ENCODE results near the gene SRCAP. TPM values are rescaled to one million over a fixed set of nuclear protein-coding genes. Genes with fewer than 3 reads are reported as not detected.
"Not testable (repeated sequence)": the region's sequence is repeated elsewhere in the genome, so short reads cannot be mapped to it uniquely, and the experiment has no call there.

SRCAP gene
- total and polyA plus RNA-seq, 7 donors: 2.4 to 39.1 (median 14.3) TPM

GRCh38 chr16:30700971-30701370 is 2.0 kb downstream of the SRCAP start:
- Histone ChIP-seq H3K4me3 (no peak overlapping the region), H3K4me1 (peaks cover 0 to 26% (median 20%) of the 10 kb centered on the region in 4 donors), H3K27ac (no peak overlapping the region), H3K27me3 (no peaks in the 10 kb centered on the region), H3K36me3 (peaks cover 38 to 59% (median 55%) of the 10 kb centered on the region in 4 donors), H3K9me3 (no peaks in the 10 kb centered on the region)
- TF ChIP-seq POLR2AphosphoS5 (IDR thresholded peaks at IDR 0.05) (no peak), POLR2A (IDR thresholded peaks at IDR 0.05) (no peak), EP300 (IDR thresholded peaks at IDR 0.05) (no peak)
- TF ChIP-seq, protein P1, sequence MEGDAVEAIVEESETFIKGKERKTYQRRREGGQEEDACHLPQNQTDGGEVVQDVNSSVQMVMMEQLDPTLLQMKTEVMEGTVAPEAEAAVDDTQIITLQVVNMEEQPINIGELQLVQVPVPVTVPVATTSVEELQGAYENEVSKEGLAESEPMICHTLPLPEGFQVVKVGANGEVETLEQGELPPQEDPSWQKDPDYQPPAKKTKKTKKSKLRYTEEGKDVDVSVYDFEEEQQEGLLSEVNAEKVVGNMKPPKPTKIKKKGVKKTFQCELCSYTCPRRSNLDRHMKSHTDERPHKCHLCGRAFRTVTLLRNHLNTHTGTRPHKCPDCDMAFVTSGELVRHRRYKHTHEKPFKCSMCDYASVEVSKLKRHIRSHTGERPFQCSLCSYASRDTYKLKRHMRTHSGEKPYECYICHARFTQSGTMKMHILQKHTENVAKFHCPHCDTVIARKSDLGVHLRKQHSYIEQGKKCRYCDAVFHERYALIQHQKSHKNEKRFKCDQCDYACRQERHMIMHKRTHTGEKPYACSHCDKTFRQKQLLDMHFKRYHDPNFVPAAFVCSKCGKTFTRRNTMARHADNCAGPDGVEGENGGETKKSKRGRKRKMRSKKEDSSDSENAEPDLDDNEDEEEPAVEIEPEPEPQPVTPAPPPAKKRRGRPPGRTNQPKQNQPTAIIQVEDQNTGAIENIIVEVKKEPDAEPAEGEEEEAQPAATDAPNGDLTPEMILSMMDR (IDR thresholded peaks at IDR 0.05): no peak
- no peak for DNase-seq
- 87 to 92% methylated on average over 5 of the region's 5 CpGs for WGBS, 2 donors
- intact Hi-C loops (cut with DNase I): loop anchor here (2.0 kb wide), 1 partner anchor 18 kb away; no protein-coding TSS in a partner anchor

DNA sequence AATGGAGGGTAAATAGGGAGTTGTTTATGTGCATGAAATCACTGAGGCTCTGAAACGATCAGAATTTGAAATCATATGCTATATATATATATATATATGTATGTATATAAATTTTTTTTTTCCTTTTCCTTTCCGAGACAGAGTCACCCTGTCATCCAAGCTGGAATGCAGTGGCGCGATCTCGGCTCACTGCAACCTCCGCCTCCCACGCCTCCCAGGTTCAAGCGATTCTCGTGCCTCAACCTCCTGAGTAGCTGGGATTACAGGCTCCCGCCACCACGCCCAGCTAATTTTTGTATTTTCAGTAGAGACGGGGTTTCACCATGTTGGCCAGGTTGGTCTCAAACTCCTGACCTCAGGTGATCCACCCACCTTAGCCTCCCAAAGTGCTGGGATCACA is 4.1 kb downstream of the SRCAP start:
- Histone ChIP-seq H3K36me3 (peaks cover 50 to 80% (median 76%) of the 10 kb centered on the region in 4 donors), H3K4me1 (peaks cover 0 to 19% (median 17%) of the 10 kb centered on the region in 4 donors)
- H3K27me3 ChIP-seq; intact Hi-C loops (cut with DNase I); H3K9me3 ChIP-seq; H3K27ac ChIP-seq; DNase-seq; H3K4me3 ChIP-seq: not testable (repeated sequence)
- 92 to 94% methylated on average over 12 of the region's 12 CpGs for WGBS, 2 donors

- DNase-seq: no peak
- no peaks in the 10 kb centered on the region for H3K9me3 ChIP-seq
- peaks cover 54 to 89% (median 85%) of the 10 kb centered on the region in 4 donors for H3K36me3 ChIP-seq
- no peaks in the 10 kb centered on the region for H3K27me3 ChIP-seq
- intact Hi-C loops (cut with DNase I): no loop called here
- TF ChIP-seq POLR2AphosphoS5 (IDR thresholded peaks at IDR 0.05): no peak
- no peak for TF ChIP-seq EP300 (IDR thresholded peaks at IDR 0.05)
- H3K4me3 ChIP-seq: no peak overlapping the region
- H3K4me1 ChIP-seq: peaks cover 0 to 19% (median 17%) of the 10 kb centered on the region in 4 donors
- no peak overlapping the region for H3K27ac ChIP-seq
- WGBS, 2 donors: 96 to 97% methylated on average over 10 of the region's 10 CpGs
Measured at GRCh38 chr16:30703971-30704370, 5.0 kb downstream of the SRCAP start.

DNA sequence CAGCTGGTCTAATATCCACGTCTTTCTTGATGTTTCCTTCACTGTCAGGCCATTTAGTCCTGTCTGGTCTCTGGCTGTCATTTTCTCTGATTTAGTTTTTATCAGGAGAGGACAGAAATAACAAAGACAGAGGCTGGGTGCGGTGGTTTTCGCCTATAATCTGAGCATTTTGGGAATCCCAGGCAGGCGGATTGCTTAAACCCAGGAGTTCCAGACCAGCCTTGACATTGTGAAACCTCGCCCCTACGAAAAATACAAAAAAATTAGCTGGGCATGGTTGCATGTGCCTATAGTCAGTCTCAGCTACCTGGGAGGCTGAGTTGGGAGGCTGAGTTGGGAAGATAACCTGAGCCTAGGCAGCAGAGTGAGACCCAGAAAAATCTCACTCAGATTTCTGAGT is 7.1 kb downstream of the SRCAP start:
- DNase-seq: no peak
- no peaks in the 10 kb centered on the region for H3K9me3 ChIP-seq
- H3K36me3 ChIP-seq: peaks cover 65 to 99% (median 97%) of the 10 kb centered on the region in 4 donors
- intact Hi-C loops (cut with DNase I): no loop called here
- TF ChIP-seq POLR2AphosphoS5 (IDR thresholded peaks at IDR 0.05) (no peak), POLR2A (IDR thresholded peaks at IDR 0.05) (no peak), EP300 (IDR thresholded peaks at IDR 0.05) (no peak)
- TF ChIP-seq, protein P1 (IDR thresholded peaks at IDR 0.05): no peak
- 95 to 96% methylated on average over 6 of the region's 6 CpGs for WGBS, 2 donors
- H3K27ac ChIP-seq: no peak overlapping the region
- H3K4me3 ChIP-seq: no peak overlapping the region
- H3K27me3 ChIP-seq: no peaks in the 10 kb centered on the region
- no peaks in the 10 kb centered on the region for H3K4me1 ChIP-seq

DNA sequence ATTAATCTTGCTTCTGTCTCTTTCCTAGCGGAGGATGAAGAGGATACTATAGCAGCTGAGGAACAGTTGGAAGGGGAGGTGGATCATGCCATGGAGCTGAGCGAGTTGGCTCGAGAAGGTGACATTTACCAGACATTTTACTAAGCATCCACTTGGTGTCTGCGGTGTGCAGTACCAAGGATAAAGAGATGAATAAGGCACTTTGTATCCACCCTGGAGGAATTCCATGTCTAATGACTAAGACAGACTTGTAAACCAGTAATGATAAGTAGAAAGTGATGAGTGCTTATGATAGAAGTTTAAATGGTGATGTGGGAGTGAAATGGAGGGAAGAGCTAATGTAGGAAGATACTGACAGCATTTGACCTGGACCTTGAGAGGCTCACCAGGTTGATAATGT is 12.0 kb downstream of the SRCAP start:
- 95 to 98% methylated on average over 4 of the region's 4 CpGs for WGBS, 2 donors
- H3K4me3 ChIP-seq: no peak overlapping the region
- peaks cover 64 to 100% (median 96%) of the 10 kb centered on the region in 4 donors for H3K36me3 ChIP-seq
- H3K9me3 ChIP-seq: no peaks in the 10 kb centered on the region
- H3K4me1 ChIP-seq: peaks cover 0 to 4% (median 0%) of the 10 kb centered on the region in 4 donors
- intact Hi-C loops (cut with DNase I): no loop called here
- H3K27me3 ChIP-seq: no peaks in the 10 kb centered on the region
- TF ChIP-seq, protein P1 (IDR thresholded peaks at IDR 0.05): no peak
- no peak for TF ChIP-seq POLR2AphosphoS5 (IDR thresholded peaks at IDR 0.05)
- no peak for DNase-seq
- no peak overlapping the region for H3K27ac ChIP-seq

DNA sequence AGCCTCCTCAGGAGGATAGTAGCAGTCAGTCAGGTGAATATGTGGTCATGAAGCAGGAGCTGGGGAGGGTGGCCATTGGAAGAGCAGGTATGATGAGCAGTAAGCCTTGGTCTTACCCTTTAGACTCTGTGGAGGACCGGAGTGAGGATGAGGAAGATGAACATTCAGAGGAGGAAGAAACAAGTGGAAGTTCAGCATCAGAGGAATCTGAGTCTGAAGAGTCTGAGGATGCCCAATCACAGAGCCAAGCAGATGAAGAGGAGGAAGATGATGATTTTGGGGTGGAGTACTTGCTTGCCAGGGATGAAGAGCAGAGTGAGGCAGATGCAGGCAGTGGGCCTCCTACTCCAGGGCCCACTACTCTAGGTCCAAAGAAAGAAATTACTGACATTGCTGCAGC is 12.7 kb downstream of the SRCAP start:
- intact Hi-C loops (cut with DNase I): no loop called here
- peaks cover 64 to 100% (median 96%) of the 10 kb centered on the region in 4 donors for H3K36me3 ChIP-seq
- H3K4me3 ChIP-seq: no peak overlapping the region
- 97% methylated on average over 1 of the region's 1 CpG for WGBS, 2 donors
- H3K4me1 ChIP-seq: peaks cover 0 to 4% (median 0%) of the 10 kb centered on the region in 4 donors
- TF ChIP-seq EP300 (IDR thresholded peaks at IDR 0.05): no peak
- TF ChIP-seq POLR2AphosphoS5 (IDR thresholded peaks at IDR 0.05): no peak
- TF ChIP-seq POLR2A (IDR thresholded peaks at IDR 0.05): no peak
- TF ChIP-seq, protein P1 (IDR thresholded peaks at IDR 0.05): no peak
- H3K27me3 ChIP-seq: no peaks in the 10 kb centered on the region
- no peak overlapping the region for H3K27ac ChIP-seq
- no peak for DNase-seq
- H3K9me3 ChIP-seq: no peaks in the 10 kb centered on the region

Data from sigmoid colon (tissue), 7 donors.